GM12878 (cell line): ENCODE measurements around the gene CD48. TPM values are rescaled to one million over a fixed set of nuclear protein-coding genes. Genes with fewer than 3 reads are reported as not detected.
A peak's percentile ranks its signal among the peaks of the same experiment; 100 is the strongest.

Experiments
- ATAC-seq: fragments of 200-7000 bp; cut with Tn5 transposase; 3 replicates; pipeline ENCODE4 v1.9.1; 2020; ENCODE audit warnings: mild to moderate bottlenecking, moderate library complexity
- BruUV-seq: library from RNA; stranded (reverse); fragments of 400-500 nt; replicated peaks from 2 replicates; lab custom pipeline; 2021; lab: Mats Ljungman, UMichigan
- CTCF ChIA-PET: fragments of 300-600 bp; sonication (Branson Sonifier 250); formaldehyde crosslinking; extraction: SDS; loops from one replicate; lab custom pipeline; 2021; ENCODE audit warnings: inconsistent platforms; lab: Yijun Ruan, JAX
- POLR2A ChIA-PET: fragments of 350-600 bp; formaldehyde crosslinking; extraction: SDS; loops from one replicate; lab custom pipeline; 2021; ENCODE audit warnings: inconsistent platforms; lab: Charles Lee
- RAD21 ChIA-PET: fragments of 300-600 bp; sonication (Branson Sonifier 250); formaldehyde crosslinking; loops from one replicate; lab custom pipeline; 2023; ENCODE audit warnings: antibody characterized with exemption; ENCODE audit not compliant: unreplicated experiment; lab: Charles Lee
- SMC1A ChIA-PET: fragments of 300-600 bp; sonication (Branson Sonifier 250); formaldehyde crosslinking; loops from one replicate; lab custom pipeline; 2023; ENCODE audit not compliant: unreplicated experiment, uncharacterized antibody; lab: Charles Lee
- DNase-seq: peaks from one replicate; pipeline ENCODE4 v3.0.0-alpha.2; 2011; ENCODE audit warnings: low read depth, low spot score
- FAIRE-seq: peaks from 3 replicates; lab custom pipeline; 2011; peaks lifted over from hg19 to GRCh38; lab: Jason Lieb, UNC
- H2AFZ ChIP-seq: 2 replicates; pipeline ENCODE4 v1.6.0; 2011; ENCODE audit warnings: low read depth, low read length, control low read depth; ENCODE audit not compliant: control insufficient read depth
- H3K27ac ChIP-seq: 2 replicates; pipeline ENCODE4 v1.5.1; 2011; ENCODE audit warnings: control low read depth; ENCODE audit not compliant: control insufficient read depth, insufficient read depth
- H3K27me3 ChIP-seq, 2 experiments: replicated peaks in 1 of 2; 2 replicates each; pipeline versions ENCODE4 v1.6.0 to v1.6.1; 2011; ENCODE audit warnings: low read length in 1 of 2; ENCODE audit not compliant: control insufficient read depth in 2 of 2, insufficient read depth in 2 of 2
- H3K36me3 ChIP-seq, 2 experiments: 2 replicates each; pipeline ENCODE4 v1.5.1; 2011; ENCODE audit warnings: low read length in 1 of 2; ENCODE audit not compliant: control insufficient read depth in 2 of 2, insufficient read depth in 2 of 2
- H3K4me1 ChIP-seq: 2 replicates; pipeline ENCODE4 v1.6.1; 2011; ENCODE audit warnings: mild to moderate bottlenecking, low read length, moderate library complexity, mixed read lengths; ENCODE audit not compliant: control insufficient read depth, insufficient read depth
- H3K4me2 ChIP-seq: 2 replicates; pipeline ENCODE4 v1.6.0; 2011; ENCODE audit warnings: control low read depth; ENCODE audit not compliant: control insufficient read depth, insufficient read depth
- H3K4me3 ChIP-seq: fragments of 200-600 bp; sonication (generic); 2 replicates; pipeline ENCODE4 v1.5.1; 2016
- H3K79me2 ChIP-seq: 2 replicates; pipeline ENCODE4 v1.6.0; 2011; ENCODE audit warnings: low read length; ENCODE audit not compliant: control insufficient read depth, insufficient read depth
- H3K9ac ChIP-seq: 2 replicates; pipeline ENCODE4 v1.8.0; 2011; ENCODE audit warnings: low read length, control low read depth, mixed read lengths; ENCODE audit not compliant: control insufficient read depth, insufficient read depth
- H3K9me3 ChIP-seq: replicated peaks from 3 replicates; pipeline ENCODE4 v1.5.1; 2011; ENCODE audit warnings: mild to moderate bottlenecking, low read length; ENCODE audit not compliant: control insufficient read depth, insufficient read depth
- H4K20me1 ChIP-seq: 2 replicates; pipeline ENCODE4 v1.6.0; 2011; ENCODE audit not compliant: control insufficient read depth, insufficient read depth
- BMI1 ChIP-seq: fragments of 450-650 bp; IDR thresholded peaks from 2 replicates; pipeline ENCODE4 v1.6.1; 2016; ENCODE audit warnings: mild to moderate bottlenecking, moderate library complexity, borderline replicate concordance
- CBX3 ChIP-seq: fragments of 200-600 bp; sonication (generic); IDR thresholded peaks from 2 replicates; pipeline ENCODE4 v1.6.1; 2016; ENCODE audit warnings: low read depth, borderline replicate concordance
- IKZF1 ChIP-seq: fragments of 450-650 bp; conservative IDR thresholded peaks from 2 replicates; pipeline ENCODE4 v1.6.1; 2017; ENCODE audit warnings: antibody characterized with exemption, mild to moderate bottlenecking
- MTA3 ChIP-seq: IDR thresholded peaks from 2 replicates; pipeline ENCODE4 v1.6.1; 2012; ENCODE audit warnings: low read length, inconsistent platforms, borderline replicate concordance
- NFIC ChIP-seq: IDR thresholded peaks from 2 replicates; pipeline ENCODE4 v1.6.1; 2012; ENCODE audit warnings: low read depth, mild to moderate bottlenecking, inconsistent platforms, low read length, moderate library complexity
- RAD21 ChIP-seq: IDR thresholded peaks from 2 replicates; pipeline ENCODE4 v1.6.1; 2011; ENCODE audit warnings: mild to moderate bottlenecking, low read depth, low read length, moderate library complexity; ENCODE audit not compliant: insufficient read depth
- RCOR1 ChIP-seq: conservative IDR thresholded peaks from 2 replicates; pipeline ENCODE4 v1.6.1; 2012; ENCODE audit warnings: low read depth, low read length, improper control_type of control experiment
- REST ChIP-seq: IDR thresholded peaks from 2 replicates; pipeline ENCODE4 v1.6.1; 2012; ENCODE audit warnings: mild to moderate bottlenecking, low read depth, low read length
- RUNX3 ChIP-seq: IDR thresholded peaks from 2 replicates; pipeline ENCODE4 v1.6.1; 2012; ENCODE audit warnings: low read length, inconsistent platforms
- TCF7 ChIP-seq: IDR thresholded peaks from 2 replicates; pipeline ENCODE4 v1.6.1; 2014; ENCODE audit warnings: antibody characterized with exemption, borderline replicate concordance
- WGBS: methylation state at CpG from one replicate; pipeline ENCODE4 v1.1.6; 2016; ENCODE audit warnings: low lambda C conversion rate; ENCODE audit not compliant: insufficient replicate concordance, insufficient coverage; ENCODE audit errors: missing lambda C conversion rate; 5-methylcytosine and 5-hydroxymethylcytosine counted together
- in situ Hi-C: fragments of 300-500 bp; cut with MboI; formaldehyde crosslinking; loops from 9 replicates; pipeline ENCODE4 v1.14.3; 2018; ENCODE audit warnings: mixed read lengths
- intact Hi-C: fragments of 100-400 bp; cut with micrococcal nuclease; formaldehyde crosslinking; loops from one replicate; pipeline ENCODE4 v1.14.2; 2022; ENCODE audit not compliant: unreplicated experiment
- polyA plus RNA-seq, 11 experiments: library from polyadenylated mRNA; depleted of rRNA in 4 of 11; unstranded in 6 of 11; stranded (reverse) in 5 of 11; fragments of >200 nt; fragmentation: Nextera tagmentation in 4 of 11; fragmentation: Illumina TruSeq in 1 of 11; extraction: Ambion mirVana in 4 of 11; extraction: Trizol in 1 of 11; gene quantifications; 1 replicate in 1 of 11; 2 replicates in 10 of 11; pipeline versions ENCODE4 v1.2.1 to v1.2.3, GENCODE V29; 2011 to 2016; ENCODE audit warnings: inconsistent platforms in 2 of 11, missing spikeins in 2 of 11, low read depth in 1 of 11
- total RNA-seq, 4 experiments: library from RNA; depleted of rRNA in 3 of 4; stranded (reverse); fragments of >200 nt in 3 of 4; fragmentation: Illumina TruSeq in 1 of 4; extraction: Trizol in 1 of 4; gene quantifications; 2 replicates each; pipeline versions ENCODE4 v1.2.1 to v1.2.3, GENCODE V29; 2013 to 2021

The CD48 gene
- total and polyA plus RNA-seq, 10 of the 15 experiments (the other 5 are each of a cell fraction or from before 2014, with no cell fraction given), result 302 to 1,315 (median 430) TPM

DNA sequence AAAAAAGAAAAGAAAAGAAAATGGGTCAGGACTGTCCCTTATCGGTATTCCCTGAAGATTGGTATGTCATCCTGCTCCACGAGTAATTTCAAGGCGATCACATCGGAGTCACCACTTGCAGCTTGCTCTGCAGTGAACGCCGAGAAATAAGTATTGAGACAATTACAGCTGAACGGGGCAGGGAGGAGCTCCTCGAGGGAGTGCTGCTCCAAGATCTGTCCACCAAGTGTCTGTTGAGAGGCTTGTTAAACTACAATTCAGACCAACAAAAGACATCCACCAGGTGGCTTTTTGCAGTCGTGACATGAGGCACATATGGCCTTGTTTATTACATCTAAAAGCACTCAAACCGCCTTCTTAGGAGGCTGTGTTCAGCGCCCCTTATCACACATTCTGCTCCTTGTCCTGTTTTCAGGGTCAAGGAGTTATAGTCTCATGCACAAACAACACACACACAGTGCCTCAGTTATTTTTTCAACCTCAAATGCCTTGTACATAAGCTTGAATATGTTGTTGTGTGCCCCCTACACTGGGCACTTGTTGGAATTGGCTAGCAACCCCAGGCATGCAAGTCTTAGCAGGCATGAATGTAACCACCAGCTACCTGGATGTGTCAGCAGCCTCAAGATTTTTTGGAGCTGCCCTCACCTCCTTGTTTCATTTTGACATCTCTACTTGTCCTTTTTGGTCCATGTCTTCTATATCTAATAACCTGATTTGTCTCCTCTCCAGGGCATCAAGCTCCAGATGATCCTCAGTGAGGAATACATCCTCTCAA is 13.0 kb upstream of the CD48 start:
- SMC1A ChIA-PET, result interaction anchor here (0.7 to 10.8 kb wide), 21 partner anchors 11 to 392 kb away, joined by 3 to 301 read pairs (median 7); partner anchors contain the start of genes CD48, ITLN2, LY9 and SLAMF7
- Histone ChIP-seq H3K4me3 (no peak overlapping the region), H3K9ac (no peak overlapping the region), H3K79me2 (no peaks in the 10 kb centered on the region; the same call in 1 of the 2 replicates), H3K4me1 (peaks cover 40% of the 10 kb centered on the region), H4K20me1 (no peaks in the 10 kb centered on the region), H3K4me2 (peak overlapping the region; percentile 14; the same call in 1 of the 2 replicates), H3K36me3 (no peaks in the 10 kb centered on the region), H3K27me3 (no peaks in the 10 kb centered on the region), H2AFZ (peak overlapping the region; percentile 39), H3K9me3 (no peaks in the 10 kb centered on the region), H3K27ac (no peak overlapping the region)
- CTCF ChIA-PET, result interaction anchor here (0.6 to 10.9 kb wide), 22 partner anchors 11 to 296 kb away, joined by 3 to 209 read pairs (median 9); partner anchors contain the start of genes CD48, ITLN2 and SLAMF7
- WGBS, result 87% methylated on average over 11 of the region's 11 CpGs
- intact Hi-C loops (no loop called here), in situ Hi-C loops (loop anchor here (5.0 kb wide), 3 partner anchors 43 to 228 kb away; partner anchors contain the start of gene ITLN2)
- POLR2A ChIA-PET, result interaction anchor here (0.7 to 7.5 kb wide), 9 partner anchors 11 to 118 kb away, joined by 3 to 73 read pairs (median 11); partner anchors contain the start of genes CD48 and SLAMF7
- DNase-seq, result no peak
- no TSS peak for BruUV-seq
- peak; percentile 32 for ATAC-seq
- FAIRE-seq, result no peak
- RAD21 ChIA-PET, result interaction anchor here (0.9 to 8.5 kb wide), 23 partner anchors 9 to 228 kb away, joined by 3 to 137 read pairs (median 15); partner anchors contain the start of genes CD48, ITLN2 and SLAMF7
- TF ChIP-seq RCOR1 (no peak), CBX3 (no peak), IKZF1 (peak; percentile 13; the same call in 1 of the 2 replicates), TCF7 (no peak), RAD21 (0 out of 2 replicates have a peak, but pooled peaks have one; percentile 17), RUNX3 (peak; percentile 63), MTA3 (peak; percentile 56; the same call in 1 of the 2 replicates), BMI1 (no peak), REST (no peak), NFIC (0 out of 2 replicates have a peak, but pooled peaks have one; percentile 43)
- TF ChIP-seq, all 136 proteins: peak for 5
